HG02852 (cell line): Measurements from ENCODE around the gene PIK3CB.
A peak's percentile ranks its signal among the peaks of the same experiment; 100 is the strongest.
"Not testable (repeated sequence)": the region's sequence is repeated elsewhere in the genome, so short reads cannot be mapped to it uniquely, and the experiment has no call there.

Experiments used
- ATAC-seq: cut with Tn5 transposase; IDR thresholded peaks from one replicate; pipeline ENCODE4 v1.9.1; 2021; ENCODE audit warnings: mild to moderate bottlenecking, moderate library complexity; ENCODE audit not compliant: unreplicated experiment

The PIK3CB gene

GRCh38 chr3:138809500-138810256 is 25.1 kb downstream of the PIK3CB start:
- no peak for ATAC-seq

DNA sequence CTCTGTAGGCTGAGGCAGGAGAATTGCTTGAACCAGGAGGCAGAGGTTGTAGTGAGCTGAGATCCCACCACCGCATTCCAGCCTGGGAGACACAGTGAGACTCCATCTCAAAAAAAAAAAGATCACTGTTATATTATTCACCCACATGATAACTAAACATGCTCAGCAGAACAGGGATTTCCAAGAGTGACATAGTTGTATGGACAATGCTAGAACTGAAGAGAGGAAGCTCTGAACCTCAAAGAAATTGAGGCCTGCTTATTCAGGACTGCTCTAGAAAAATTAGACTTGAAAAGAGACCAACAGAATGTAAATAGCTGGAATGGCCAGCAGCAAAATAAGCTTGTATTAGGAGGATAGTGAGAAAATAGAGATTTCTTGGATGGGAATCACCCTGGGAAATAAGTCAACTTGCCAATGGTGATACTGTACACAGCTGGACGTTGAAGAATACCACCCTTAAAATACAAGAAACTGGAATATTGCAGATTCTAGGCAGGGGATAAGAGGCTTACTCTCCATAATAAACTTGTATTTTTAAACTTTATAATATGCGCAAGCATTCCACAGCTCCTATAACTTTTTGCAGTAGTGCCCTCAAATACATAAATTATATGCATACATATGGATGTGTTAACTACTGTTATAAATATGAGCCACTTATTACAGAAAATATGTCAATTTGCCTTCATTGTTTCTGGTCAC is 28.2 kb downstream of the PIK3CB start:
- no peak for ATAC-seq

- no peak for ATAC-seq
Observed at GRCh38 chr3:138803006-138803653, 31.6 kb downstream of the PIK3CB start.

DNA sequence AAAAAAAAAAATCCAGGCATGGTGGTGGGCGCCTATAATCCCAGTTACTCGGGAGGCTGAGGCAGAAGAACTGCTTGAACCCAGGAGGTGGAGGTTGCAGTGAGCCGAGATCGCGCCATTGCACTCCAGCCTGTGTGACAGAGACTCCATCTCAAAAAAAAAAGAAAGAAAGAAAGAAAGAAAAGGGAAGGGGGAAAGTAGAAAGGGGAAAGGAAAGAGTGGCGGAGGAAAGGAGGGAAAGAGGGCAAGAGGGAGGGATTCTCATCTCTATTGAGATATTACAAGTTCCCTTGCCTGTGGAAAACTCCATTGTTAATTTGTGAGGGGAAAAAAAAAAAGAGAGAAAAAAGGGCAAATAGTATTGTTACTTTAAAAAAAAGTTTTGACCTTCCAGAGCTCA is 32.5 kb downstream of the PIK3CB start:
- not testable (repeated sequence) for ATAC-seq

DNA sequence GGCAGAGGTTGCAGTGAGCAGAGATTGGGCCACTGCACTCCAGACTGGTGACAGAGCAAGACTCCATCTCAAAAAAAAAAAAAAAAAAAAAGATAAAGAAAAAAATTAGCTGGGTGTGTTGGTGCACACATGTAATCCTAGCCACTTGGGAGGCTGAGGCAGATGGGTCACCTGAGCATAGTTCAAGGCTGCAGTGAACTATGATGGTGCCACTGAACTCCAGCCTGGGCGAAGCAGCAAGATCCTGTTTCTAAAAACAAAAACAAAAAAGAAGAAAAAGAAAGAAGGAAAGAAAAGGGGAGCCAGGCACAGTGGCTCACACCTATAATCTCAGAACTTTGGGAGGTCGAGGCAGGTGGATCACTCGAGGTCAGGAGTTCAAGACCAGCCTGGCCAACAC is 32.9 kb downstream of the PIK3CB start:
- ATAC-seq = no peak

DNA sequence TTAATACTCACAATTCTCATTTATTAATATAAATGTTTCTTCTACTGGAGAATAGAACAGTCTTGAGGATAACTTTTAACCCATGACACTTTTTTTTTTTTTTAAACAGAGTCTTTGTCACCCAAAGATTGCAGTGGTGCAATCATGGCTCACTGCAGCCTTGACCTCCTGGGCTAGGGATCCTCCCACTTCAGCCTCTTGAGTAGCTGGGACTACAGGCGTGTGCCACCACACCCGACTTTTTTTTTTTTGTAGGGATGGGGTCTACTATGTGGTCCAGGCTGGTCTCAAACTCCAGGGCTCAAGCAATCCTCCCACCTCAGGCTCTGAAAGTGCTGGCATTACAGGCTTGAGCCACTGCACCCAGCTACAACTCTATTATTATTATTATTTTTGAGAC is 34.5 kb downstream of the PIK3CB start:
- ATAC-seq = no peak

- no peak for ATAC-seq
Observed at GRCh38 chr3:138799822-138800221, 34.9 kb downstream of the PIK3CB start.

DNA sequence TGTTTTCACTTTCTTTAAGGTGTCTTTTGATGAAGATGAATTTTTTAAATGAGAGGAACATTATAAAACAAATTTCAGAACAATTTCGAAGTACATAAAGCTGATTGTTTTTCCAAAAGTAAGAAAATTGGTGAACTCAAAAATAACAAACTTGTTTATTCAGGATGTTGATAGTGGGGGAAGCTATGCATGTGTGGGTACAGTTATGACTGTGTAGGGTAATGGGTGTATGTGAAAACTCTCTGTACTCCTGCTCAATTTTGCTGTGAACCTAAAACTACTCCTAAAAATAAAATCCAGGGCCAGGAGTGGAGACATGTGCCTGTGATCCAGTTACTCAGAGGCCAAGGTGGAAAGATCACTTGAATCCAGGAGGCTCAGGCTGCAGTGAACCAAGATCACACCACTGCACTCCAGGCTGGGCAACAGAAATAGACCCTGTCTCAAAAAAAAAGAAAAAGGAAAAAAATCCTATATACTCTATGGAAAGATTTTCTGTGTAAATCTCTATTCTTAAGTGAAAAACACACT is 37.2 kb downstream of the PIK3CB start:
- ATAC-seq = no peak

- no peak for ATAC-seq
Observed at GRCh38 chr3:138796761-138797160, 38.0 kb downstream of the PIK3CB start.

GRCh38 chr3:138786788-138787271 is 47.9 kb downstream of the PIK3CB start:
- ATAC-seq = no peak

GRCh38 chr3:138785951-138786350 is 48.8 kb downstream of the PIK3CB start:
- no peak for ATAC-seq

DNA sequence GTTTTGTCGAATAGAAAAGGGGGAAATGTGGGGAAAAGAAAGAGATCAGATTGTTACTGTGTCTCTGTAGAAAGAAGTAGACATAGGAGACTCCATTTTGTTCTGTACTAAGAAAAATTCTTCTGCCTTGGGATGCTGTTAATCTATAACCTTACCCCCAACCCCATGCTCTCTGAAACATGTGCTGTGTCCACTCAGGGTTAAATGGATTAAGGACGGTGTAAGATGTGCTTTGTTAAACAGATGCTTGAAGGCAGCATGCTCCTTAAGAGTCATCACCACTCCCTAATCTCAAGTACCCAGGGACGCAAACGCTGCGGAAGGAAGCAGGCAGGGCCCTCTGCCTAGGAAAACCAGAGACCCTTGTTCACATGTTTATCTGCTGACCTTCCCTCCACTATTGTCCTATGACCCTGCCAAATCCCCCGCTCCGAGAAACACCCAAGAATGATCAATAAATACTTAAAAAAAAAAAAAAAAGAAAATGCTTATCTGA is 49.3 kb downstream of the PIK3CB start:
- ATAC-seq = not testable (repeated sequence)

GRCh38 chr3:138782755-138783154 is 52.0 kb downstream of the PIK3CB start:
- ATAC-seq = no peak

GRCh38 chr3:138781012-138781470 is 53.7 kb downstream of the PIK3CB start:
- ATAC-seq = peak; percentile 73

DNA sequence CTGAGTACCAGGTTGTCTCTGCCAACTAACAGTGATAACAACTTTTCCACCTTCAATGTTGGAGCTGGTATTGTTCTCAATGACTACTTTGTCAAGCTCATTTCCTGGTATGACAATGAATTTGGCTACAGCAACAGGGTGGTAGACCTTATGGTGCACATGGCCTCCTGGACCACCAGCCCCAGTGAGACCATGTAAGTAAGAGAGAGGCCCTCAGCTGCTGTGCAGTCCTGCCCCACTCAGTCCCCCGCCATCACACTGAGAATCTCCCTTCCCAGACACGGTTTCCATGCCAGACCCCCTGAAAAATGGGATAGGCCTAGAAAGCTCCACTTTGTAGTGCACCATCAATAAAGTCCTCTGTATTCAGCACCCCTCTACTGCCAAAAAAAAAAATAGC is 56.1 kb downstream of the PIK3CB start:
- ATAC-seq = no peak

GRCh38 chr3:138776961-138777360 is 57.8 kb downstream of the PIK3CB start:
- ATAC-seq = no peak

DNA sequence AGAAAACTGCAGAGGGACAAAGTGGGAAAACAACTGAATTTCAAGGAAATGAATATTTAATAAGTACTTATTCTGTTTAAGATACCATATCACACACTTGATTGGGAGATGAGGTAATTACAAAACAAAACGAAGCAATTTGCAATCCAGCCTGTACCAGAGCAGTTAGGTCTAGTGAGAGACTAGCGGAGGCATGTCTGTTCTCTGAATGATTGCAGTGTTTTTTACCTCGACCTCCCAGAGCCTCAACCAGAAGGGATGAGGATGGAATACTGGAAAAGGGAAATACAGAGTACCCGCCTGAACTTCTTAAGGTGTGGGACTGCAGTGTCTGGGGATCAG is 59.5 kb downstream of the PIK3CB start:
- ATAC-seq = no peak

GRCh38 chr3:138774529-138775253 is 60.0 kb downstream of the PIK3CB start:
- no peak for ATAC-seq

- ATAC-seq = no peak
Observed at GRCh38 chr3:138771585-138771984, 63.1 kb downstream of the PIK3CB start.

- no peak for ATAC-seq
Observed at GRCh38 chr3:138769616-138770015, 65.1 kb downstream of the PIK3CB start.

- no peak for ATAC-seq
Observed at GRCh38 chr3:138768946-138769345, 65.8 kb downstream of the PIK3CB start.
